GM21515 (cell line): ENCODE data around the gene PPL.

ENCODE experiments used
- ATAC-seq: cut with Tn5 transposase; IDR thresholded peaks from one replicate; pipeline ENCODE4 v1.9.1; 2021; ENCODE audit not compliant: unreplicated experiment

The PPL gene

DNA sequence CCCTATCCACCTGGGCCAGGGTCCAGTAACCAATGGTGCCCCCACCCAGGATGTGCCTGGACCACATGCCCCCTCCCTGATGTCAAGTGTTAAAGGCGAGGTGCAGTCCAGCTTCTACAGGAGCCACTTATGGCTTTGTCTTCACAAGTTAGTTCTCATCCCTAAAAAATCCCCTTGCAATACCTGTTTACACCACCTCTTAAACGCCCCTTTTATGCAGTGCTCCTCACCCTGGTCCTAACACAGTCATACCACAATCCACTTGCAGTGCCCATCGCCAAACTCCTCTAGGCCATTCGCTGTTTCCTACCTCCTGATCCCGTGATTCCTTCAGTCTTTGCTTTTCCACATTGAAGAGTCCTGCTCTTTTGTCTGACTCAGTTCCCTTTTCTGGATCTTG is 97.0 kb downstream of the PPL start:
- ATAC-seq: no peak

GRCh38 chr16:4837733-4838501 is 99.0 kb downstream of the PPL start:
- ATAC-seq: peak; percentile 45

DNA sequence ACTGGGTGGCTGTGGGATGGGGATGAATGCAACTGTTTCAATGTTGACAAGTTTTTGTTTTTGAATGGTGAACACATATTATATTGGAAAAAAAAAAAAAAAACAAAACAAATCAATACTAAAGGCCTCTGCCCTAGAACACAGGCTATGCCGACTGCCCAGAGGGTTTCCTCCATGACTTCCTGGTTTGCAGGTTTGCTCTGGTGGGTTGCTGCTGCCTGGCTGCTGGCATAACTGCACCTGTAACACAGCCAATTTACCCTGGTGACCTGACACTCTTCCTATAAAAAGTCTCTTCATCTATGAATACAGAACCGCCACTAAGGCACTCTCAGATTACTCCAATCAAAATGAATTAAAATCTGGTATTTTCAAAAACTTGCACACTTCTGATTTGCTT is 100.2 kb downstream of the PPL start:
- no peak for ATAC-seq

- ATAC-seq: no peak
These were observed 103.4 kb downstream of the PPL start for GRCh38 chr16:4833584-4833983.

DNA sequence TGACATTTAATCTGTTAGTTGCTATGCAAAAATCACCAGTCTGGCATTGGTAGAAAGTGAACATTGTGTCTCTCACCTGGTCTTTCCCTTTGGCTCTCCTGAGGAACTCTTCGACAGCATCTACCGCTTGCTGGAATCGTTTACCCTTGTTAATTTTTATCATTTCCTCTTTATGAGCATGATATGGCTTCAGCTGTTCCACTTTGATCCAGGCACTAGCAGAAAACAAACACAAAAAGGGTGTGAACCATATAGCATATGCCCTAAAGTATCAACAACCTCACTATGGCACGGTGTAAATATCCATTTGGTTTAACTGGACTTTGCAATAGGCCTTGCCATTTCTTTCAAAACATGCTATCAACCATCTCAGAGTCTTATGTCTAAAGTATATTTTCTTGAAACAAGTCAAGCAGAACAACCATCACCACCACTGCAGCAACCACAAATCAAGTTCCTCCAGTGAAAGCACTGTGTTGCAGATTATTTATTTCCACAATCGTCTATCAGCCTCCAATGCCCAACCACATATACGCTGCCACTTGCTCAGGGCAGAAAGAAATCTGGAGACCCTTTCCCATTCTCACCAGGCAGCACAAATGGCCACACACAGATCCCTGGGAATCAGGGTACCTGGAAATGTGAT is 104.1 kb downstream of the PPL start:
- no peak for ATAC-seq
